Stimulated activated CD4-positive, alpha-beta T cell treated with anti-CD3 and anti-CD28 coated beads, Interleukin-12 subunit alpha, Interleukin-12 subunit beta, amount 100 ng/mL, for 48 hours (primary cell): ENCODE data around the gene RAB7B.
A peak's percentile ranks its signal among the peaks of the same experiment; 100 is the strongest.

Experiments
- DNase-seq, 3 donors: peaks; one replicate each; pipeline ENCODE4 v3.0.0-alpha.2; 2020; ENCODE audit warnings: low read depth in 2 of 3, low spot score in 1 of 3

The RAB7B gene

GRCh38 chr1:206023695-206024094 is 20.5 kb upstream of the RAB7B start, which contains the start of gene CTSE:
CTSE (minus strand) TSS chr1:206023895; CDS start chr1:206023791, 104 bp downstream.
- no peak for DNase-seq

DNA sequence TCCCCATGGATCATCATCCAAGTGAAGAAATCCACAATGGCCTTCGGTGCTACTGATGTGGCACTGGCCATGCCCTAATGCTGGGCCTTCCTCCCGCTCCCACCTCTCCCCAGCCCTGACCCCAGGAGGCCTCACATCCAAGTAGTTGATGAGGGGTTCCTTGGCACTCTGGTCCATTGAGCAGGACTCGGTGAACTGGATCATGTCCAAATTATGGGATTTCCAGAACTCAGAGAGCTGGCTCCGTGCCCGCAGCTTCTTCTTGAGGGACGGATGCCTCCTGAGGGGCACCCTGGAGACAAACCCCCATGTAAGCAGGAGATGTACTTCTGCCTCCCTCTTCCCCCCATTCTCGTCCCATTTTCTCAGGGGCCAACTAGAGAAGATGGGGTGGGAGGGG is 19.6 kb upstream of the RAB7B start:
- no peak for DNase-seq

GRCh38 chr1:206021626-206022365 is 18.6 kb upstream of the RAB7B start:
- DNase-seq = no peak

DNA sequence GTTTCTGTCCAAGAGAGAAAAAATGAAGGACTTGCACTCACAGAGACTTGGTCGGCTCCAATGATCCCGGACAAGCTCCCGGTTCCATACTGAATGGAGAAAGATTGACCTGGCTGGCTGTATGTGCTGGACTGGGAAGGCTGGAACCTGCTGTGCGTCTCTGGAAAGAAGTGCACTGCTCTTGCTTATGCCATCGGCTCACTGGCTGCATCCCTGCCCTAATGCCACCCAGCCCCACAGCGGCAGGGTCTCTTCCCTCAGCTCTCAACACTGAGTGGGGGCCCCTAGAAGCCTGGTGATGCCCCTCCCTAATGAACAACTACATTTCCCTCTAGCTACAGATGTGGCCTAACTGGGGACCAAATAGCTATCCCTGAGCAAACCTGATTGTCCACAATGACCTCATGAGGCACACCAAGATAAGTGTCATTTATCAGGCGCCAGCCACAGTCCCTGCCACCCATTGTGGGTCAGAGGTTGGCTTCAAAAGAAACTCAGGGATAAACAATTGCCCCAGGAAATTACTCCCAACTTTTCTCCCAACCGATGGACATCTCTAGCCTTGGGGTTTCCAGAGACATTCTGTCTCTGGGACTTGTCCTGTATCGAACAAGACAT is 17.9 kb upstream of the RAB7B start:
- no peak for DNase-seq

DNA sequence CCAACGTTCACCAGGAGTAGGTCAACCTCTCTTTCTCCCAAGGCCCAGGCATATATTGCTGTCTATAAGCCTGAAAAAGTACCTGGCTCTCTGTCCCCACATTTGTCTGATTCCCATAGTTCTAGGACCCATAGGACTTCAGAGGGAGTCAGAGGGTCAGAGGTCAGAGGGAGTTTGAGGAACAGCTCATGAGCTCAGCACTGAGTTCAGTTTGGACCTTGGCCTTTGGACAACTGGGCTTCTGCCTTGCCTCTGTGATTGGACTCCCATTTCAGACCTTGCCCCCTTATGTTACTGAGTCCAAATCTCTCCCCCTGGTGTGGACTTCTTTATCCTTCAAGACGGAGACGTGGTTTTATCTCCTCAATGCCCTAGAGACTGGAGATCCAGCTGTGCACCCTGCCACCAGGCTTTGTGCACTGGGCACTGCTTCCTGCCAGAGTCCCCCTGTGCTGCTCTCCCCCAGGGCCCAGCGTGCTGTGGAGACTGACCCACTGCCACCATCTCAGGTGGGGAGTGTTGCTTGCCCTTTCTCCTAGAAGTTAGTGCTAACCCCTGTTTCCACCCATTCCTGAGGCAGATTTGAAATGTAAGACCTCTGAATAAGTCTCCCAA is 17.3 kb upstream of the RAB7B start:
- DNase-seq = no peak

GRCh38 chr1:206015071-206015470 is 11.9 kb upstream of the RAB7B start:
- no peak for DNase-seq

DNA sequence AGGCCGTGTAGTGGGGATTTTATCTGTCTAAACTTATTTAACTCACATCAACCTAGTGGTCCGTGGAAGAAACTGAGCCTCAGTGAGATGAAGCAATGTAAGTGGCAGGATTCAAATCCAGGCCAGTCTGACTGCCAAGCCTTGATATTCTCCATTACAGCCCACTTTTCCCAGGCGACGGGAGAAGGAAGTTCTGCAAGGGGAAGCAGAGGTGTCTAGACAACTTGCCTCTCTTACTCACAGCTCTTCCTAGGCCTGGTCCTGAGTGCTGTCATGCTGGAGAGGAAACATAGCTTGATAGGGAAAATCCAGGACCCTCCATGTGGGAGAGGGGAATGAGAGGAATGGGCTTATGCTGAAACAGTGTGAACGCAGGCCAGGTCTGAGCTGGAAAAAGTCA is 11.4 kb upstream of the RAB7B start:
- no peak for DNase-seq

DNA sequence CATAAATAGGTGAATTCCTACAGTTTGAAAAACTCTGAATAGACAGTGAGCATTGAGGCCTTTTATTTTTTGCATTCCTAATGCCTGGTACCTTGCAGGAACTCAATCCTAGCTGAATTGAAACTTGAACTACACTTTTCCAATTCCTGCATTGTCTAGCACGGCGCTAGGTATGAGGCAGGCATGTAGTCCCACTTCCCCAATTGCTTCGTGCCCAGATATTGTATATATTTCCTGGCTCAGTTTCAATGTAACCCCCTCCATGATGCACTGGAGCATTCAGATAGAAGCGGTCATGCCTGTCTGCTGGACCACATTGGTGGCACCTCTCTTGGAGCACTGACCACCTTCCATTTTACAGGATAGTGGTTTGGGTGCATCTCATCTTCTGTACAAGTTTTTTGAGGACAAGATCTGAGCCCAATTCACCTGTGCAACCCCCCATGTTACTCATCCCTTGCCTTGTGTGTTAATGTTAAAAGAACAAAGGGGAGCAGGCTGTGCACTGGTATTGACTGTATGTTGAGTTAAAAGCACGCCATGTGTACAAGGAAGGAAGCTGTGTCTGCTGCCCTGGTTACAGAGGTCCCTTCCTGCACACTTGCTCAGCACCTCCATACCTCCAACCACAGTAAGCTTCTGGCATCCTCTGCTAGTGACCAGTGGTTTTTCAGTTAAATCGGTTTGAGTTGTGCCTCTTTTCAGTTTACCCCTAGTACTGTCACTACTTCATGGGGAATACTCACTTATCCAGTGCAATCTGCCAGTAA is 10.0 kb upstream of the RAB7B start:
- no peak for DNase-seq

GRCh38 chr1:206012086-206012859 is 9.1 kb upstream of the RAB7B start:
- DNase-seq = no peak

GRCh38 chr1:206011057-206011456 is 7.9 kb upstream of the RAB7B start:
- peak in 1 of 3 donors; percentile 4 for DNase-seq

GRCh38 chr1:206010060-206010459 is 6.9 kb upstream of the RAB7B start:
- DNase-seq = no peak

- DNase-seq = no peak
Observed at GRCh38 chr1:206006946-206007345, 3.8 kb upstream of the RAB7B start.

DNA sequence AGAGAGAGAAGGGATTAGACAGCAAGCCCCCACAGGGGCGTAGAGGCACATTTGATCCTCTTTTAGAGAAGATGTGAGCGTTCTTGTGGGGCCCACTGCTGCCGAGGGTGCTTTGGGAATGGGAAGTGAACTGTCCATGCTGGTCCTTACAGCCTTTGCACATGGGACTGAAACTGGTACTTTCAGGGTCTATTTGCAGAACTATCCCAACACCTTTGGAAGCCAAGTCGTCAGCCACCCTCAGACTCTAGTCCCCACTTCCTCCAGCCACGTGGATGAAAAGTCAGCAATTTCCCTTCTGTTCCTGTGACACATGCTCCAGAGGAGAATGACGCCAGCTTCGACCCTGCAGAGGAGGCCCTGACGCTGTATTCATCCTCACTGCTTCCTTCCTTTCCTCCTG is 2.6 kb upstream of the RAB7B start:
- no peak for DNase-seq

DNA sequence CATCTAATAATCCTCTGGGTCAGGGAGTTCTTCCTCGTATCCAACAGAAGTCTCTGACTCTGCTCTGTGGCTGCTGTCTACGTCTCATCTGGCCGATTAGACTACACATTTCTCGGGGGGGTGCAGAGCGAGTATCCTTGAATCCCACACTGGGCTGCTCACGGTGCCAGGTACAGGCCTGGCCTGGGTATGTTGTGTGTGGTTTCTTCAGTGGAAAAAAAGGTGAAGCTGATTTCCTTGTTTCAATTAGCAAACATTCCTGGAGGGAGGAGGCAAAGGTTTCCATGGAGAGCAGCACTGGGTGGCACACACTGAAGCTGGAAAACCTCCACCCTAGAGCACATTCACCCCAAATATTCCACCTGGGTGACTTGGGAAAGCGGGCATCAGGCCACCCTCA is 2.0 kb upstream of the RAB7B start:
- DNase-seq = no peak

DNA sequence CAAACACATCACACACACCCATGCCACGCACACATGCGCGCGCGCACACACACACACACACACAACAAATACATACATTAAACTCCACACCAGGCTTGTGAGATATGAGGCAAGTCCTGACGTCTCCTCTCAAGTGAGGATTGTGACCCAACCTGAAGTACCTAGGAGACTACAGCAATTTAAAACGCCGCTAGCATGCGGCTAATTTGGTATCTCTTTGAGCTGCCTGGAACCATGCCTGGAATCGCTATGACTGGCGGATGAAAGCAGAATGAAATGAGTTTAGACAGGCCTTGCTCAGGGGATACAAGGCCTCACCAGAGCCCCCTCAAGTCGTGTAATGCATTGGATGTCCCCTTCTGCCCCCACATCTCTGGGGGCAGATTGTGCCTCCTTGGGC is 1.6 kb upstream of the RAB7B start:
- DNase-seq = no peak

DNA sequence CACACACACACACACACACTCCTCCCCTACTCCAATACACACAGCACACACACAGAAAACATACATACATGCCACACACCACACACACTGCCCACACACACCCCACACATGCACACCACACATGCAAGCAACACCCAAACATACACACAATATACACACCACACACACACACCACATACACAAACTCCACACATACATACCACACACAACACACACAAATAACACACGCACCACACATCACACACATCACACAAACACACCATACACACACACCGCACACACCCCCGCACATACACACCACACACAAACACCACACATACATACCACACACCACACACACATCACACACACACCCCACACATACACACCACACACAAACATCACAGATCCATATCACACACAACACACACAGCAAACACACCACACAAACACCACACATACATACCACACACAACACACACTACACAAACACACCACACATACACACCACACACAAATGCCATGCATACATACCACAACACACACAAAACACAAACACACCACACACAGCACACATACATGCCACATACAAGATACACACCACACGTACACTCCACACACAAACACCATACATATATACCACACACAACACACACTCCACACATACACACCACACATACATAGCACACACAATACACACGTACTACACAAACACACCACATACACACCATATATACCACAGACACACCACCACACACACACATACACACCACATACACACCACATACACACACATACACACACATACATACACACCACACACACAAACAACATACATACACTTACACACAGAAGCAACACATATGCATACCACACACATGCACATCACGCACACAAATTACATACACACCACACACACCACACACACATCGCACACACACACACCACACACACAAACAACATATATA is 932 bp upstream of the RAB7B start:
- DNase-seq = no peak

DNA sequence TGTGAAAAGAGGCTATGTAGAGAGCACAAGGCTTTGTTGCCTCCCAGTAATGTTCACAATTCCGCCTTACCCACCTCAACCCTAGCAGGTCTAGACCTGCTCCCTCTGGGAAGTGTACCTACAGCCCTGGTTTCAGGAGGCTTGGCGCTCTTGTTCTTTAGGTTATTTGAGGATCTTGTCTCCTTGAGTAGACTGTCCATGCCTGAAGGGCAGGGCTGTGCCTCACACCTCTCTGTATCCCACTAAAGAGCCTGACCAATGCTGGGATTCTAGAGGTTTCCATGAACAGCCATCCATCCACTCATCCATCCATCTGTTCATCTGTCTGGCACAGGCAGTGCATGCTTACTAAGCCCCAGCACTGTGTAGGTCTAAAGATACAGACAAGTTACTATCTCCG is 1.0 kb downstream of the RAB7B start:
- no peak for DNase-seq

DNA sequence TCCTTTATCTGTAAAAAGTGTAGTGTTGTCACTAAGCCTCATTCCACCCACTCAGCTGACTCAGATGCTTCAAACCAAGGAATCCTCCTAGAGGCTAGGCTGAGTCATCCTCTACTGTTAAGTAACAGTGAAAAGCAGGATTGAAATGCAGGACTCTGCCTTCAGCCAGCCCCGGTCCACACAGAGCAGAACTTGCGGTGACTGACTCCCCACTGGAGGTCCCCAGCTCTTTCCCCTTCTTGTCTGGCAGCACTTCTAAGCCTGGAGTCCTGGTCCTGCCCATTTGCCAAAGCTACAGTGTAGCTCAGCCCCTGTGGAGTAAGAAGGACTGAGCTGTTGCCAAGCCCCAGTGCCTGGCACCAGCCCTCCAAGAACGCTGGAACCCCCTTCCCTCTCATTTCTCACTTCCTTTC is 1.7 kb downstream of the RAB7B start:
- DNase-seq = peak in 2 of 3 donors; percentile 47 to 54

- peak in 1 of 3 donors; percentile 51 for DNase-seq
Observed at GRCh38 chr1:206000641-206001339, 2.4 kb downstream of the RAB7B start.
